SK-N-SH (cell line): Measurements from ENCODE around the gene DPP4. TPM values are rescaled to one million over a fixed set of nuclear protein-coding genes. Genes with fewer than 3 reads are reported as not detected.

ENCODE experiments used
- CTCF ChIA-PET: fragments of 300-600, 350-600 bp; formaldehyde crosslinking; extraction: SDS; loops from one replicate; lab custom pipeline; 2021; lab: Yijun Ruan, JAX
- POLR2A ChIA-PET: fragments of 350-600 bp; sonication (Branson Sonifier 250); formaldehyde crosslinking; extraction: SDS; loops from one replicate; lab custom pipeline; 2020; ENCODE audit warnings: antibody characterized with exemption, inconsistent platforms; lab: Yijun Ruan, JAX
- DNase-seq: peaks from one replicate; pipeline ENCODE4 v3.0.0; 2012
- H2AFZ ChIP-seq: fragments of 200-600 bp; sonication (generic); 2 replicates; pipeline ENCODE4 v1.8.1; 2016; ENCODE audit warnings: antibody characterized with exemption, mild to moderate bottlenecking, low read depth
- H3F3A ChIP-seq: fragments of 200-600 bp; sonication (generic); replicated peaks from 2 replicates; pipeline ENCODE3; 2016; ENCODE audit warnings: antibody characterized with exemption, mild to moderate bottlenecking; ENCODE audit not compliant: insufficient read depth
- H3K27ac ChIP-seq, 2 experiments: fragments of 200-500 bp in 1 of 2; fragments of 200-600 bp in 1 of 2; sonication (Bioruptor generic) in 1 of 2; sonication (generic), shearing (Covaris generic) in 1 of 2; 2 replicates each; pipeline versions ENCODE4 v1.5.1 to v1.6.1; 2014 to 2016; ENCODE audit warnings: low read depth in 2 of 2, inconsistent platforms in 1 of 2, low read length in 1 of 2, mild to moderate bottlenecking in 1 of 2, mixed read lengths in 1 of 2
- H3K27me3 ChIP-seq: fragments of 200-600 bp; sonication (generic), shearing (Covaris generic); 2 replicates; pipeline ENCODE4 v1.6.1; 2016; ENCODE audit warnings: mixed run types; ENCODE audit not compliant: insufficient read depth
- H3K36me3 ChIP-seq, 2 experiments: fragments of 200-500 bp in 1 of 2; fragments of 200-600 bp in 1 of 2; sonication (Bioruptor generic) in 1 of 2; sonication (generic) in 1 of 2; replicated peaks in 1 of 2; 2 replicates each; pipeline versions ENCODE3 to v1.5.1; 2014 to 2016; ENCODE audit warnings: low read length in 1 of 2, mild to moderate bottlenecking in 1 of 2; ENCODE audit not compliant: insufficient read depth in 2 of 2, control insufficient read depth in 1 of 2
- H3K4me1 ChIP-seq, 2 experiments: fragments of 200-500 bp in 1 of 2; fragments of 200-600 bp in 1 of 2; sonication (Bioruptor generic) in 1 of 2; sonication (generic), shearing (Covaris generic) in 1 of 2; 2 replicates each; pipeline versions ENCODE4 v1.5.1 to v1.6.1; 2014 to 2016; ENCODE audit warnings: low read depth in 1 of 2, low read length in 1 of 2, mixed run types in 1 of 2; ENCODE audit not compliant: insufficient read depth in 2 of 2, control insufficient read depth in 1 of 2
- H3K4me2 ChIP-seq: fragments of 200-600 bp; sonication (generic), shearing (Covaris generic); 2 replicates; pipeline ENCODE4 v1.6.1; 2017; ENCODE audit warnings: mixed run types
- H3K4me3 ChIP-seq, 2 experiments: fragments of 200-500 bp in 1 of 2; fragments of 200-600 bp in 1 of 2; sonication (Bioruptor generic) in 1 of 2; sonication (generic), shearing (Covaris generic) in 1 of 2; 2 replicates each; pipeline versions ENCODE4 v1.5.1 to v1.8.1; 2014 to 2016; ENCODE audit warnings: low read depth in 2 of 2, inconsistent platforms in 1 of 2, low read length in 1 of 2, mild to moderate bottlenecking in 1 of 2, mixed read lengths in 1 of 2, moderate library complexity in 1 of 2
- H3K79me2 ChIP-seq: fragments of 200-600 bp; sonication (generic); 2 replicates; pipeline ENCODE4 v1.8.1; 2017; ENCODE audit warnings: mild to moderate bottlenecking; ENCODE audit not compliant: insufficient read depth
- H3K9ac ChIP-seq: fragments of 200-600 bp; sonication (generic); 2 replicates; pipeline ENCODE4 v1.6.1; 2017; ENCODE audit warnings: mixed run types
- H3K9me2 ChIP-seq: fragments of 200-600 bp; sonication (generic); 2 replicates; pipeline ENCODE4 v1.6.1; 2017; ENCODE audit warnings: mixed run types
- H3K9me3 ChIP-seq: fragments of 200-600 bp; sonication (generic); 2 replicates; pipeline ENCODE4 v1.6.1; 2017; ENCODE audit warnings: mixed run types, mild to moderate bottlenecking, moderate library complexity
- H4K20me1 ChIP-seq: fragments of 200-600 bp; sonication (generic); 2 replicates; pipeline ENCODE4 v1.6.1; 2017; ENCODE audit warnings: mild to moderate bottlenecking, mixed run types; ENCODE audit not compliant: insufficient read depth
- ELF1 ChIP-seq: IDR thresholded peaks from 2 replicates; pipeline ENCODE4 v1.4.0; 2012
- EZH2phosphoT487 ChIP-seq: fragments of 200-600 bp; sonication (generic); IDR thresholded peaks from 2 replicates; pipeline ENCODE4 v1.6.1; 2017; ENCODE audit warnings: low read depth, mixed run types, mild to moderate bottlenecking, antibody characterized with exemption, moderate library complexity, borderline replicate concordance
- FOSL2 ChIP-seq: IDR thresholded peaks from 2 replicates; pipeline ENCODE4 v1.4.0; 2012; ENCODE audit warnings: low read depth, mild to moderate bottlenecking, moderate library complexity, borderline replicate concordance
- FOXJ3 ChIP-seq: sonication (generic); formaldehyde crosslinking; IDR thresholded peaks from 2 replicates; pipeline ENCODE4 v1.5.1; 2020; ENCODE audit warnings: mild to moderate bottlenecking, missing genetic modification reagents
- FOXM1 ChIP-seq: IDR thresholded peaks from 2 replicates; pipeline ENCODE4 v1.4.0; 2012; ENCODE audit warnings: low read depth, mild to moderate bottlenecking
- GABPA ChIP-seq: IDR thresholded peaks from 2 replicates; pipeline ENCODE4 v1.4.0; 2012; ENCODE audit warnings: low read depth, mild to moderate bottlenecking
- GATA2 ChIP-seq: sonication (generic); formaldehyde crosslinking; IDR thresholded peaks from 2 replicates; pipeline ENCODE4 v1.5.0; 2020; ENCODE audit warnings: mild to moderate bottlenecking, missing genetic modification reagents
- MEF2A ChIP-seq: IDR thresholded peaks from 2 replicates; pipeline ENCODE4 v1.4.0; 2012; ENCODE audit warnings: low read depth, borderline replicate concordance
- MXI1 ChIP-seq: IDR thresholded peaks from 2 replicates; pipeline ENCODE4 v1.6.1; 2012; ENCODE audit warnings: mild to moderate bottlenecking, low read depth, low read length, improper control_type of control experiment
- PBX3 ChIP-seq: IDR thresholded peaks from 2 replicates; pipeline ENCODE4; 2012
- POLR2AphosphoS5 ChIP-seq: IDR thresholded peaks from 2 replicates; pipeline ENCODE4 v1.6.1; 2012; ENCODE audit warnings: low read depth, low read length
- RAD21 ChIP-seq: IDR thresholded peaks from 2 replicates; pipeline ENCODE4 v1.6.1; 2012; ENCODE audit warnings: mild to moderate bottlenecking, low read length
- RCOR1 ChIP-seq: fragments of 150-350 bp; IDR thresholded peaks from 2 replicates; pipeline ENCODE4 v1.6.1; 2017; ENCODE audit warnings: antibody characterized with exemption, low read length
- RFX5 ChIP-seq: IDR thresholded peaks from 2 replicates; pipeline ENCODE4 v1.6.1; 2012; ENCODE audit warnings: mild to moderate bottlenecking, improper control_type of control experiment, low read length
- TEAD4 ChIP-seq: IDR thresholded peaks from 2 replicates; pipeline ENCODE4 v1.4.0; 2012; ENCODE audit warnings: mild to moderate bottlenecking, borderline replicate concordance; ENCODE audit not compliant: insufficient read depth
- USF2 ChIP-seq: fragments of 150-350 bp; IDR thresholded peaks from 2 replicates; pipeline ENCODE4 v1.6.1; 2017; ENCODE audit warnings: antibody characterized with exemption, low read length, low read depth, borderline replicate concordance
- YY1 ChIP-seq: IDR thresholded peaks from 2 replicates; pipeline ENCODE4 v1.4.0; 2012; ENCODE audit warnings: low read depth, mild to moderate bottlenecking
- WGBS: methylation state at CpG from one replicate; pipeline ENCODE4 v1.1.6; 2017; ENCODE audit warnings: low lambda C conversion rate; 5-methylcytosine and 5-hydroxymethylcytosine counted together
- polyA plus RNA-seq, 3 experiments: library from polyadenylated mRNA; depleted of rRNA; stranded (reverse); fragments of >200 nt; gene quantifications; 2 replicates each; pipeline ENCODE4 v1.2.3, GENCODE V29; 2012
- TF ChIP-seq, protein P1 (sequence below): IDR thresholded peaks from 2 replicates; pipeline ENCODE4 v1.4.0; 2012; ENCODE audit warnings: low read depth, borderline replicate concordance
- TF ChIP-seq, protein P2 (sequence below): IDR thresholded peaks from 2 replicates; pipeline ENCODE4 v1.4.0; 2012; ENCODE audit warnings: low read depth, borderline replicate concordance

DPP4 gene
- polyA plus RNA-seq, 1 of the 3 experiments (the other 2 are of a cell fraction): 5.0 TPM

- TF ChIP-seq USF2: no peak
- TF ChIP-seq POLR2AphosphoS5: no peak
- TF ChIP-seq FOXM1: no peak
- TF ChIP-seq, protein P1, sequence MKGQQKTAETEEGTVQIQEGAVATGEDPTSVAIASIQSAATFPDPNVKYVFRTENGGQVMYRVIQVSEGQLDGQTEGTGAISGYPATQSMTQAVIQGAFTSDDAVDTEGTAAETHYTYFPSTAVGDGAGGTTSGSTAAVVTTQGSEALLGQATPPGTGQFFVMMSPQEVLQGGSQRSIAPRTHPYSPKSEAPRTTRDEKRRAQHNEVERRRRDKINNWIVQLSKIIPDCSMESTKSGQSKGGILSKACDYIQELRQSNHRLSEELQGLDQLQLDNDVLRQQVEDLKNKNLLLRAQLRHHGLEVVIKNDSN: no peak
- TF ChIP-seq YY1: no peak
- TF ChIP-seq FOXJ3 (CRISPR knock-in tag): no peak
- TF ChIP-seq PBX3: peak; percentile 73
- TF ChIP-seq MXI1: no peak
- no peak for TF ChIP-seq RFX5
- TF ChIP-seq, all 33 proteins: peak for 5
These were observed 4.6 kb downstream of the DPP4 start (continued) for GRCh38 chr2:162069267-162069903.

DNA sequence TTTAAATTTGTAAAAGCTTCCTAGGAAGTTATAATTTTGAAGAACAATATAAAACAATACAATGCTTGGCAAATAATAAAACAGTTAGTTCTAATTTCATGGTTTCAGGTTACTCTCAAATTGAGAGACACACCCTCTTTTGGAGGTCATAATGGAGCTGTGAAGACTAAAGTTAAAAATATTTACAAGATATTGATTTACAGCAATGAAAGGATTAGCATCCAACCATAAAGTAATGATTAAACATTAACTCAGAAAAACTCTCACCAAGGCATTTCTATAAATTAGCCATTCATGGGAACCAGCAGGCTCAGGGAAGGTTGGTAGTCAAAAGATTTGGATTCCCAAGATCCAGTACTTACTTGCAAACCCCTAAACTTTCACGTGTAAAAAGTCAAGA is 6.4 kb downstream of the DPP4 start:
- Histone ChIP-seq H3K9ac (no peak overlapping the region), H4K20me1 (no peaks in the 10 kb centered on the region), H3K27ac (no peak overlapping the region), H3K27me3 (no peaks in the 10 kb centered on the region), H3K79me2 (no peaks in the 10 kb centered on the region), H3K9me2 (no peaks in the 10 kb centered on the region), H3K4me1 (peaks cover 0 to 35% of the 10 kb centered on the region in 2 experiments; a peak in 2 of 4 replicates), H3K36me3 (no peaks in the 10 kb centered on the region), H3K9me3 (no peaks in the 10 kb centered on the region), H2AFZ (no peak overlapping the region)
- POLR2A ChIA-PET: no interaction called here
- 0% methylated on average over 1 of the region's 1 CpG for WGBS
- CTCF ChIA-PET: no interaction called here
- no peak for DNase-seq
- TF ChIP-seq, protein P2, sequence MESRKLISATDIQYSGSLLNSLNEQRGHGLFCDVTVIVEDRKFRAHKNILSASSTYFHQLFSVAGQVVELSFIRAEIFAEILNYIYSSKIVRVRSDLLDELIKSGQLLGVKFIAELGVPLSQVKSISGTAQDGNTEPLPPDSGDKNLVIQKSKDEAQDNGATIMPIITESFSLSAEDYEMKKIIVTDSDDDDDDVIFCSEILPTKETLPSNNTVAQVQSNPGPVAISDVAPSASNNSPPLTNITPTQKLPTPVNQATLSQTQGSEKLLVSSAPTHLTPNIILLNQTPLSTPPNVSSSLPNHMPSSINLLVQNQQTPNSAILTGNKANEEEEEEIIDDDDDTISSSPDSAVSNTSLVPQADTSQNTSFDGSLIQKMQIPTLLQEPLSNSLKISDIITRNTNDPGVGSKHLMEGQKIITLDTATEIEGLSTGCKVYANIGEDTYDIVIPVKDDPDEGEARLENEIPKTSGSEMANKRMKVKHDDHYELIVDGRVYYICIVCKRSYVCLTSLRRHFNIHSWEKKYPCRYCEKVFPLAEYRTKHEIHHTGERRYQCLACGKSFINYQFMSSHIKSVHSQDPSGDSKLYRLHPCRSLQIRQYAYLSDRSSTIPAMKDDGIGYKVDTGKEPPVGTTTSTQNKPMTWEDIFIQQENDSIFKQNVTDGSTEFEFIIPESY: no peak
- TF ChIP-seq MEF2A (no peak), USF2 (no peak), TEAD4 (no peak), GABPA (no peak), FOSL2 (no peak), RAD21 (no peak), GATA2 (CRISPR knock-in tag) (no peak), ELF1 (no peak), PBX3 (no peak), RCOR1 (no peak), EZH2phosphoT487 (no peak)
- TF ChIP-seq, all 33 proteins: peak for 0
- Histone ChIP-seq H3F3A (peaks cover 14% of the 10 kb centered on the region), H3K4me2 (no peak overlapping the region), H3K4me3 (no peak overlapping the region)
